Hematopoietic multipotent progenitor cell treated with erythropoietin and hydrocortisone succinate and interleukin-3 and kit ligand, for 17 days (in vitro differentiated cells): ENCODE results near the gene PSMG3.

ENCODE experiments used
- DNase-seq: peaks from one replicate; pipeline ENCODE4 v3.0.0-alpha.2; 2015; ENCODE audit warnings: low spot score

The PSMG3 gene

GRCh38 chr7:1569833-1570632, at the start of gene PSMG3:
Gene PSMG3, minus strand, starts transcription at chr7:1570032. Its CDS starts 693 bp downstream, at chr7:1569339.
- DNase-seq = peak; percentile 82

DNA sequence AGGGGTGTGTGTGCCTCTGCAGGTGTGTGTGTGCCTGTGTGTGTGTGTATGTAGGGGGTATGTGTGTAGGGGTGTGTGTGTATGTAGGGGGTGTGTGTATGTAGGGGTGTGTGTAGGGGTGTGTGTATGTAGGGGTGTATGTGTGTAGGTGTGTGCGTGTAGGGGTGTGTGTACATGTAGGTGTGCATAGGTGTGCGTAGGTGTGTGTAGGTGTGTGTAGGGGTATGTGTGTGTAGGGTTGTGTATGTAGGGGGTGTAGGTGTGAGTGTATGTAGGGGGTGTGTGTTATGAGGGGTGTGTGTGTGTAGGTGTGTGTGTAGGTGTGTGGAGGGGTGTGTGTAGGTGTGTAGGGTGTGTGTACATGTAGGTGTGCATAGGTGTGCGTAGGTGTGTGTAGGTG, 48.6 kb upstream of the PSMG3 start:
- no peak for DNase-seq

GRCh38 chr7:1617957-1618356, 48.1 kb upstream of the PSMG3 start:
- DNase-seq = no peak

DNA sequence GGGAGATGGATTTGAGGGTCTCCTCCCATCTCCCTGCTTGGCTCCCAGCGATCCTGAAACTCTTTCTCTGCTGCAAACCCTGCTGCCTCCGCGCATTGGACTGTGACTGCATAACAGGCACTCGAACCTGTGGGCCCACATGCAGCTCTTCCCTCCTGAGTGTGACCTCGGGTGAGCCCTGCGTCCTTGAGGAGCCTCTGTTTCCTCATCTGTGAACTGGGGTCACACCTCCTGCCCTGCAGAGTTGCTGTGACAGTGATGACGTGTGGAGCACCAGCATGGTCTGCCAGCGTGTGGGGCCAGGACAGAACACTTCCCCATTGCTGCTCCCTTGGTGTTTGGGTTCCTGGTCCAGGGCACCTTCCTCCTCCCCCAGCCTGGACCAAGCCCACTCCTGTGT, 46.9 kb upstream of the PSMG3 start:
- no peak for DNase-seq

- no peak for DNase-seq
These were observed 41.9 kb upstream of the PSMG3 start for GRCh38 chr7:1611708-1612241.

DNA sequence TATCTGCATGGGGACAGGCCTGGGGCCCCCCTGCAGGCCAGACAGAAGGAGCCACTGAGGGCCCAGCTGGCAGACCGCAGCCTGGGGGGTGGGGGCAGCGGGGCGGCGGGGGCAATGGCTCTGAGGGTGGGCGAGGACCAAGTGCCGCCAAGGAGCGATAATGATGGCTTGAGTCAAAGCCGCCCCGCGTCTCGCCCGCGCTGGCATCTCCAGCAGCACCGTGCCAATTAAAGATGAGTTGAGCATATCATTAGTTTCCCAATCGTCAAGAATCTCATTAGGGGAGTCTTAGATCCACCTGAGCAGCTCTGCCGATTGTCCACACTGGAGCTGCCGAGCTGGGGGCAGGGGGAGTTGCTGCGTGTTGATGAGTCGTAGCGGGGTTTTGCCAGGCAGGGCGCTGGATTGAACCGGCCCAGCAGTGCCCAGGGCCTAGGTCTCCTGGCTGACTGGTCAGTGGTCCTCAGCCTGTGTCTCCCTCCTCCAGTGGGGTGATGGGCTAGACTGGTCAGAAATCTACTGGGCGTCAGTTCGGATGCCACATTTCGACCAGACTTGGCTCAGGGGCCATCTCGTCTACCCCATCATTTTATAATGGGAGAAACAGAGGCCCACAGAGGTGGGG, 41.0 kb upstream of the PSMG3 start:
- no peak for DNase-seq

- no peak for DNase-seq
These were observed 40.3 kb upstream of the PSMG3 start for GRCh38 chr7:1610013-1610677.

DNA sequence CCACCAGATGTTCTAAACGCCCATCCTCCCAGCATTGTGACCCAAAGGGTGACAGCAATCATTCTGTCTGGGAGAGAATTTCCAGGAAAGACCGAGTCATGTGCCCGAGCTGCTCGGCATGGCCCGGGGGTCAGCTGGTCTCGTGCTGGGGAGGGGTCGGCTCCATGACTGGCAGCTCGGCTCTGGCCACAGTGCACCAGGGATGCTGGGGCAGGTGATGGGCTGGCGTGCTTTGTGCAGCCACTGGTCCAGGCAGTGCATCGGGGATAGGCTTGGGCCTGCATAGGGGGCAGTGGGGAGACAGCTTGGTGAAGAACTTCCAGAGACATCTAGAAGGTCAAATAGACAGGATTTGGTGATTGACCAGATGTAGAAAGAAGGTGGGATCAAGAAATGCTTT, 39.2 kb upstream of the PSMG3 start:
- no peak for DNase-seq

- DNase-seq = no peak
These were observed 38.5 kb upstream of the PSMG3 start for GRCh38 chr7:1608318-1608717.

- no peak for DNase-seq
These were observed 37.9 kb upstream of the PSMG3 start for GRCh38 chr7:1607696-1608095.

DNA sequence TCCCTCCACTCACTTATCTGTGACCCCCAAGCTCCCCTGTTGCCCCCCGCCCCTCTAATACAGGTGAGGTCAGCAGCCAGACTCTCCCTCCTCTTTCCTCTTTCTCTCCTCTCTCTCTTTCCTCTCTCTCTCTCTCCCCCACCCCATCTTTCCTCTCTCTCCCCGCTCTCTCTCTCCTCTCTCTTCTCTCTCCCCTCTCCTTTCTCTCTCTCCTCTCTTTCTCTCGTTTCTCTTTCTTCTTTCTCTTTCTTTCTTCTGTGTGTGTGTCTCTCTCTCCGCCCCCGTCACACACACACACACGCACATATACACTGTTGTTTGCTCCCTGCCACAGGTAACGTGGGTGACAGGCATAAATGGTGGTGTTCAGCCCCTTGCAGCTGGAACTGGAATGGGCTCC, 37.2 kb upstream of the PSMG3 start:
- DNase-seq = no peak

- DNase-seq = no peak
These were observed 34.6 kb upstream of the PSMG3 start for GRCh38 chr7:1604383-1604782.

DNA sequence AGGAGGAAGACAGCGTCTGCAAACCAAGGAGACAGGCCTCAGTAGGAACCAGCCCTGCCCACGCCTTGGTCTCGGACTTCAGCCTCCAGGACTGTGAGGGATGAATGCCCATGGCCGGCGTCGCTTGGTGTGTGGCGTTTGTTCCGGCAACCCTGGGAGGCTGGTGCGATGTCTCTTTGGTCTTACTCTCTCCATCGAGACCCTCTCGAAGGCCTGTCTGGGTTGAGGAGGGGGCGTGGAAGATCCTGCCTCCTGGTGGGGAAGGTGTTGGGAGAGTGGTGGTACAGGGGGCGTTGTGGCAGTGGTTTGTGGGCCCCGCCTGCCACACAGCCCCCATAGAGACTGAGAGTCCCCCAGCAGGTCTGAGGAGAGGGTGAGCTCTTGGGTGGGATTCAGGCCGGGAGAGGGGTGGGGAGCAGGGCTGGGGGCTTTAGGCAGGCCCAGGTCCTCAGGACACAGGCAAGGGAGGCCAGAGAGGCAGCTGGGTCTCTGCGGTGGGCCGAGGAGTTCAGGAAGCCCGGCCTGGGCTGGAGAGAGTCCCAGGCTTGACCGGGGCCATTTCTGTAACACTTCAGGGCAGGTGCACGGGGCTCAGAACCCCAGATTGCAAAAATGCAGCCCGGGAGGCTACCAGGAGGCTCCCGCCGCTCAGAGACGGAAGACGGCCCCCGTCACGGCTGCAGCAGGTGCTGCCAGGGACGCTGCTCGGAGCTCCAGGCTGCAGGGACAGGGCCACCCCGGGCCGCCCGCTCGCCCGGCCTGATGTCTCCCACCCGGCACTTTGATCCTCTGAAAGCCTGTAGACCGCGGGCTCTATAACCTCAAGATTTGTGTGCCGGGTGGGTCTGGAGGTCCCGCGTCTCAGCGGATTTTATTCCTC, 33.8 kb upstream of the PSMG3 start:
- DNase-seq = no peak

DNA sequence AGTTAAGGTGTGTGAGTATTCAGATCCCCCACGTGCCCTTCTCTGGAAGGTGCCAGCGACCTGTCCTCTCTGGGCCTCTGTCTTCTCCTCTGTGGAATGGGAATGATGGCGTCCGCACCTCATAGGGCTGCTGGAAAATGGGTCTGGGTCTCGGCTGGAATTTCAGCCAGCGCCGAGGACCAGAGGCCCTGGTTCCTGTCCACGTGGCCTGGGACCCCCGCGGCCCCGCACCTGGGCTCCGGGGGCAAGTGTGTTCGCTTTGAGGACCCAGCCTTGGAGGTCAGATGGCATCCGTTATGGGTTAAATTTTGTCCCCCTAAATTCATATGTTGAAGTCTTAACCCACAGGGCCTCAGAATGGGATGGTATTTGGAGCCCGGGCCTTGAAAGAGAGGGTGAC, 32.6 kb upstream of the PSMG3 start:
- DNase-seq = no peak

DNA sequence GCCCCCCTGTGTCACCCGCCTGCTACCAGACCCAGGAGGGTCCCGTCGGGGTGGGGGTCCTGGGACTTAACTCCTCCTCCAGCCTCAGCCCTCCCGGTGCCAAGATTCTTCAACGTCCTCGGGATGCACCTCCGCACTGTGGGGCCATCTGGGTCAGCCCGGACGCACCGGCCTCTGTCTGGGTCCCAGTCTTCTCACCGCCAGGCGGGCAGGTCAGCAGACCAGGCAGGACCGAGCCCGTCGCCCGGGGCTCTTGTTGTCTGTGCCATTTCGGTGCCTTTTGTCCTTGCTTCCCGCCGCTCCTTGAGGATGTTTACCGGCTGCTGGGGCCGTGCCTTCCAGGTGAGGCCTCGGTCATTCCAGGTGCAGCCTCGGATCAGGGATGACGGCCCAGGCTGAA, 32.1 kb upstream of the PSMG3 start:
- DNase-seq = no peak

DNA sequence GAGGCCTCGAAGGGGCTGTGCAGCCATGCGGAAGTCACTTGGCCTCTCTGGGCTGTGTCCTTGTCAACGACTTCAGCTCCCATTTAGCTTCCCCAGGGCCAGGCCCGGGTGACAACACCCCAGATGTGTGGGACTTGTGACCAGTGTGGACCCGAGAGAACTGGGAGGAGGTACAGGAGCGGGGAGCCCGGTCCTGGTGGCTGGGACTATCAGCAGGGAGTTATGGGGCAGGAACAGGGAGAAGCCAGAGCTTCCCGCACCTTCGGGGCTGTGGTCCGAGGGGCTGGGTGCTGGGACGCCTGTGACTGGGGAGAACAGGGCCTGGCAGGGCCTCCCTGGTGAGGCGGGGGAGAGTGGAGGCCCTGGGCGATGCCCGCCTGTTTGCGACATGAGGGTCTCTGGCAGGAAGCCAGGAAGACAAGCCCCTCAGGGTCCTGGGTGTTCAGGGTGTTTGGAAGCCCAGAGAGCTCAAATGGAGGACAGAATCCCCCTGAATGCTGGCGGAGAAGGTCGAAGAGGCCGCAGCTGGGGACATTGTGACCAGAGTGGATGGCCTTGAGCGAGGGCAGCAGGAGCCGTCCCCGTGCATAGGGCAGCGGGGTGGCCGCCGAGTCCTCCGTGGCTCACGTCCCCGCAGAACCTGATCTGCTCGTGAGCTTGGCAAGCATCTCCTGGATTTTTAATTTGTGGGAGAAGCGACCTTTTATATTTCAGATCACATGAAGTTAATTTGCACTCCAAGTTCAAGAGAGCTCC, 30.0 kb upstream of the PSMG3 start:
- no peak for DNase-seq

DNA sequence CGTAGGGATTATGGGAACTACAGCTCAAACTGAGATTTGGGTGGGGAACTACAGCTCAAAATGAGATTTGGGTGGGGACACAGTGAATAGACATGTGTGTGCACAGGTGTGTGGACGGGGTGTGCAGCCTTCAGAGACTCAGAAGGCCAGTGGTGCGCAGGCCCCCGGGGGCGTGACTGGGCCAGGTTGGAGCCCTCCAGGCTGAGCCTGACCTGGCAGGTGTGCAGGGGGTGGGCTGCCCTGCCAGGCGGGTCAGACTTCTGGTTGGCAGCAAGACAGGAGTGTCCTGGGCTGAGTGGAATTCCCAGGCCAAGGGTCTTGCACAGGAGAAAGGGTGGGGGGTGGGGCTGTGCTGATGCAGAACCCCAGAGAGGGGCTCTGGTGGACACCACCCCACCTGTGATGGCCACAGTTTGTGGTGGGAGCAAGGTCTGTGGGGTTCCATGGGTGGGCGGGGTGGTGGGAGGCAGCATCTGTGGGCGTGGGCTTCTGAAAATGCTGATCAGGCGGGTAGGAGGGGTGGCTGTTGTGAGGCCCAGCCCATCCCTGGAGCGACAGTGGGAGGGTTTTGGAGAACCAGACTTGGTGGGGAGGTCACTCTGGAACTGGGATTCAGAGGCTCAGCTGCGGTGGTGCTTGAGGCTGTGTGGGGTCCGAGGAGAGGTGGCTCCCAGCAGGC, 29.3 kb upstream of the PSMG3 start:
- no peak for DNase-seq

- no peak for DNase-seq
These were observed 28.5 kb upstream of the PSMG3 start for GRCh38 chr7:1598286-1598685.

DNA sequence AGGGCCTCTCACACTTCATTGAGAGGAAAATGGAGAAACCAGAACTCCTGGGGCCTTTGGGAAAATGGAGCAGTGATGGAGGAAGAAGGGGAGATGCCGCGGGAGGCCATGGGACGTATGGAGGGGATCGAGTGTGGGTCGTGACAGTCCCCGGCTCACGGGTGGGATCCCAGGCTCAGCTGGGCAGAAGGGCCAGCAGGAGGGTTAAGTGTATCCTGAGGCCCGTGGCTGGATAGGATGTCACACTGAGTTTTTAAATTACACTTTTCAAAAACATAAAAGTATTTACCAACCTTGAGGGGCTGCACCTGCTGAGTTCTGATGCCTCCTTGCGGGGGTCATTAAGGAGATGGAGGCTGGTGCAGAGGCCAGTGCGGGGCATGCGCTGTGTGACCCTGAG, 28.0 kb upstream of the PSMG3 start:
- no peak for DNase-seq

- no peak for DNase-seq
These were observed 27.4 kb upstream of the PSMG3 start for GRCh38 chr7:1597066-1597760.
